GM18505 (cell line): Measurements from ENCODE around the gene CLEC4F.

Source experiments
- ATAC-seq: cut with Tn5 transposase; IDR thresholded peaks from one replicate; pipeline ENCODE4 v1.9.1; 2021; ENCODE audit not compliant: unreplicated experiment
- POLR2A ChIP-seq: IDR thresholded peaks from 4 replicates; pipeline ENCODE4 v1.6.1; 2011; ENCODE audit warnings: borderline replicate concordance; ENCODE audit not compliant: insufficient read depth, insufficient read length; ENCODE audit errors: extremely low read depth

CLEC4F gene

DNA sequence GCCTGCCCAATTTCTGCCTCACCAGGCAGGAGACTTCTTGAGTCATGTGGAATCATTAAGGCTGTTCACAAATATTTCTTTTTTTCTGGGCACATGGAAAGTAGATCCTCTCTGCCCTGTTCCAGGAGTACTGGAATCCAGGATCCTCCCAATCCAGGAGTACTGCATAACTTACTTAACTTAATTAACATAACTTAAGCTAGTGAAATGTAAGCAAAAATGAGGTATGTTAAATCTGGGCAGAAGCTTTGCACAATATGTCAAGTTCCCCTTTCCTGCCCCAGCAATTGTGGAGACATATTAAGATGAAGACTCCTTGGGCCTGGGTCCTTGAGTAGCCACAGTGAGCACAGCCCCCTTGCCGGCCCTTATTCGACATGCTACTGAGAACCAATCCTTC, 12.0 kb upstream of the CLEC4F start:
- ATAC-seq = no peak

DNA sequence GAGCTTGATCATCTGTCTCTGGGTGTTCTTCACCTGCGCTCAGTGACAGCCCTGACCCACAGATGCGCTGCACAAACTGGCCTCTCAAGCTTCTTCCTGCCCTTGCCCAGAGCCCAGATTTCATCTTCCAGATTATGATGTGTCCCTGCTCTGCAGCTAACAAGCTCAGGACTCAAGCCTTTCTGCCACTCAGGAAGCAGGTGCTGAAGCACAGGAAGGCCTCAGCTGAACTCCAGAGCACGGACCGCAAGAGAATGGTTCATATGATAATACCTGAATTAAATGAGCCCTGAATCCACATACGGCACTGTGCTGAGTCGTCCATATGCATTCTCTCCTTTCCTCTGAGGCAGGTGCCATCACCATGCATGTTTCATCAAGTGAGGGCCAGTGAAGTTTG, 11.5 kb upstream of the CLEC4F start:
- no peak for TF ChIP-seq POLR2A
- no peak for ATAC-seq

More for the DNA sequence above, 12.0 kb upstream of the CLEC4F start:
- TF ChIP-seq POLR2A = no peak

DNA sequence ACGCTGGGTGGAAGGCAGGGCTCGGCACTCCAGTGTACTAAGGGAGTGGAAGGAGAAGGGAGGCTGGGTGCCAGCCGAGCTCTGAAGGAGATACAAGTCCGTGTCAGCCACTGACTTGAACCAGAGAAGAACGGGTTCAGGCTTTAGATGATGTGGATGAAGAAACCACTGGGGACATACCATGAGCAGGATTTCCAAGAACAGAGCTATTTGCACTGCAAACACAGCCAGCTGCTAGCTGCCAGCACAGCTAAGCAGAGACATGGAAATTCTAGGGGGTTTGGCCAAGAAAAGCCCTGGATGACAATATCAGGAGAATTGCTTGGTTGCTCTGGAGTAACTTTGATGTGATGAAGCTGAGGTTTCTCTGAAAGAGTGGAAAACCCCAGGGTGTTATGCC, 10.0 kb upstream of the CLEC4F start:
- no peak for TF ChIP-seq POLR2A
- no peak for ATAC-seq

DNA sequence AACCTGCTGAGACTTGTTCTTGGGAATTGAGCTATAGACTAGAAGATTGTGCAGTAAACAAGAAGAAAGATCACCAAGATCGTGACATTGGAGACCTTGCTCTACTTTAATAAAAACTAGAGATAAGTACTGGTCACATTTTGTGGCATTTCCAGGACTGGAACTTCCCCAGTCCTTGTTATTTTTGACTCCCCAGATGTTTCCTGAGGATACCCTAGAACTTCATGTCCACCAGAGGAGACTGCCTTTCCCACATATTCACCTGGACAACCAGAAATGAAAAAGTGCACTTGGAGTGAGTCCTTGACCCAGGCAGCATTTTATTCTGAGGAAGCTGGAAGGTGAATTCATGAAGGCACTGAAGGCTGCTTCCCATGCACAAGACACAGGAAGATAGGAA, 9.5 kb upstream of the CLEC4F start:
- TF ChIP-seq POLR2A = no peak
- ATAC-seq = no peak

DNA sequence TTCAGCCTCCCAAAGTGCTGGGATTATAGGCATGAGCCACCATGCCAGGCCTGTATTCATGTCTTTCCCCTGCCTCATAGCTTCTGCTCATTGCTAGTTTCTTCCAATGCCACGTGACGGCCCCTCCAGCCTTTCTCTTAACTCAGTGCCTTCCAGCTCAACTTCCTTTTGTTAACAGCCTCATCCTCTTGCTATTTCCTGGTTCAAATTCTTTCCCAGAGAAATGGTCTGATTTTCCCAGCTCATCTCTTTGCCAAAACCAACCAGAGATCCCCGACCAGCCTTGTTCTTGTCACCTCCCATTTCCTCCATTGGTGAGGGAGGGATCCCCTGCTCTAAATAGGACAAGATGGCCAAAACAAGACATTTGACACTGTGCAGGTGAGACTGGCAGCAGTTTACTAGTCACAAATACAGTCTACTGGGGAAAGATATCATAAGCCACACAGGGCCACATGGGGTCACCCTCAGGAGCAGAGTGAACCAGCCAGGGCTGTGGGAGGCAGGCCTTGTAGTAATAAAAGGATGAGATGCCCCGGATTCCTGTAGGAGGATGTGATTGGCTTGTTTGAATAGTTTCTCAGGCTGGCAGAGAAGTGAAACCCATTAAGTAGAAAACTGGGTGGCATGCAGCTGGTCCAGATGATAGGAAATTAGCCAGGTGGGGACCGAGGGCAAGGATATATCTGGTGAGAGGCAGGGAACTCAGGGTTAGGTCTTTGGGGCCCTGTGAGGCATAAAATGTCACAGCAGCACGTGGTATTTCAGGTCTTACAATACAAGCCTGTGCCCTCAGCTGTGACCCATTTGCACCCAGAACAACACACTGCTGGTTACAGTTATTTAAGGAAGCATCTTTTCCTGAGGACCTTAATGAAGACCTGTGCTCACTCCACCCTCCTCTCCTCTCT, 8.8 kb upstream of the CLEC4F start:
- no peak for TF ChIP-seq POLR2A
- ATAC-seq = no peak

DNA sequence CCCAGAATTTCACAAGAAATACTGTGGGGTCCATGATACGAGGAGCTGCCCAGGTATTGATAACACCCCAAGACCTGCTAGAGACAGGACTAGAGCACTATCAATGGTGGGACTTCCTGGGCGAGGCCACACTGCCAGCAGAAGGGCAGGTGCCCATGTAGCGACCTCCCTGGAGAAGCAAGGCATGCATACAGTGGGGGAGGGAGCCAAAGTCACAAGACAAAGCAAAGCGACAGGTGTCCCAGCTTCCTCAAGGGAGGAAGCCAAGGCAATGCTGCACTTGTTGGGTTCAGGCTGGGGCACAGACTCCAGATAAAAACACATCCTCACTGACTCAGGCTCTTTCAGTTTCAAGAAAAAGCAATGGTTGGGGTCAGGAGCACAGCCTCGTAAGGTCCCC, 7.7 kb upstream of the CLEC4F start:
- no peak for TF ChIP-seq POLR2A
- no peak for ATAC-seq

DNA sequence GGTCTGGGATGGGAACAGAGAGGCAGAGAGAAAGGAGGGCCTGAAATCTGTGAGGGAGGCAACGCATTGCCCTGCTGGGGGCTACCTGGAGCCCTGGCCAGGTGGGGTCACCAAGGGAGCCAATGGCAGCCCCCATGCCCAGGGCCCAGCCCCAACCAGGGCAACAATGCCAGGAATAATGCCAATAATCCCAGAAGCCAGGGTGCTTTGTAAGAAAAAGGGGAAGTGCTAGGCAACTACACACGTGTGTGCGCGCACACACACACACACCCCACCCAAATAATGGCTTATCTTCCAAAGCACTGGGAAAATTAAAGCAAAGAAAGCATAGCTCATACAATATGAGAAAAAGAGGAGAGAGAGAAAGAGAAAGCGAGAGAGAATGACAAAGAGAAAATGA, 7.0 kb upstream of the CLEC4F start:
- ATAC-seq = no peak
- TF ChIP-seq POLR2A = no peak

DNA sequence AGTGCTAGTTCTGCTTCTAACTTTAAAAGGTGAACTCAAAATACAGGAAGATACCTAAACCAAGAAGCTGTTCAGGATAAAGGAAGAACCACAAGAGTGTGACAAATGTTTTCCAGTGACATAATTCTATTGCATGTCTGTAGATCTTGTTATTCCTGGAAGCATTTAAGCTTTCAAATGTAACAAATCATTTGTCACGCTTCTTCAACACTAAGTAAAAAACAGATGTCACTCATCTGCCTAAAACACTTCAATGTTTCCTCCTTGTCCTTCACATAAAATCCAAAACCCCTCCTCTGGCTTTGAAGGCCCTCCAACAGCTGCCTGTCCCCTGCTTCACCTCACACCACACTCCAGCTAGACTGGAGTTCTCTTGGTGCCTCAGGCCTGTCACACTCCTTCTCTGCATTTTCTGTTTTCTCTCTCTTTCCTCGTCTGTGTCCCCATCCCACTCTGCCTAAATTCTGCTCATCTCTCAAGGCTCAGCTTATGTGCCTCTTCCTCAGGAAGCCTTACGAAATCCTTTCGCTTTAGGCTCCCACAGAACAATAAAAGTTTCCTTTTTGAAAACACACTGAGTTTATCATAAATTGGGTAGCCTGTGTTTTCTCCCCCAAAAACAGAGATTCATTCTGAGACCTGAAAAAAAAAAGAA, 6.4 kb upstream of the CLEC4F start:
- no peak for ATAC-seq
- no peak for TF ChIP-seq POLR2A

DNA sequence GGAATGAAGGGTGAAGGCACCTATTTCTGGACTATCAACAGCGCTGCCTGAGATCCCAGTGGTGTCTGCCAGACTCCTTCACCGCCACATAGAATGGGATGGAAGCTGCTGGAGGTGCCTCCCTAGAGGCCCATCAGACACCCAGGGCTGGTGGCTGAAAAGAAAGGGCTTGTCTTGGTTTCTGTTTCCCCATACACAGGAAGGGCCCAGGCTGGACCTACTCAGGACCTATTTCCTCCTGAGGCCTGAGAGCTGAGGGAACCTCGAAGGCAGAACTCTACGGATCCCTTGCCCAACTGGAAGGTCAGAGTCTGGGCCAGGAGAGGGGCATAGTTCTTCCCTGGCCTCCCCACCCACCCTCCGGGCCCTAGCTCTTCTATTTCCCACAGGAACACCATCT, 2.9 kb upstream of the CLEC4F start:
- TF ChIP-seq POLR2A = no peak
- ATAC-seq = no peak

DNA sequence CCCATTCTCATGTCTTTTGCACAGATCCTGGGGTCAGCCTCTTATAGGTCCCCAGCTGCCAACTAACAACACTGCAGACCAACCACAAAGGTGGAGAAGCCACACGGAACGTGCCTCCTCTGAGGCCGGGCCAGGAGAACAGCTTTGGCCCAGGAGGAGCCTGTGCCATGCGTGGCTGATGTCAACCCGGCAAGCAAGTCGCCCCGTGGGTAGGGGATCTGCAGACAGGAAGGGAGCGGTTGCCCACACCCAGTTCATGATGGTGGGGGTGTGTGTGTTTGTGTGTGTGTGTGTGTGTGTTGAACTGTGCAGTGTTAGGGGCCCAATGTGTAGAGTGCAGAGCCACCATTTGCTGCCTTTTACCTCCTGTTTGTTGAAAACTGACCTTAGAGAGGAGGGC, 2.4 kb upstream of the CLEC4F start:
- no peak for ATAC-seq
- no peak for TF ChIP-seq POLR2A

DNA sequence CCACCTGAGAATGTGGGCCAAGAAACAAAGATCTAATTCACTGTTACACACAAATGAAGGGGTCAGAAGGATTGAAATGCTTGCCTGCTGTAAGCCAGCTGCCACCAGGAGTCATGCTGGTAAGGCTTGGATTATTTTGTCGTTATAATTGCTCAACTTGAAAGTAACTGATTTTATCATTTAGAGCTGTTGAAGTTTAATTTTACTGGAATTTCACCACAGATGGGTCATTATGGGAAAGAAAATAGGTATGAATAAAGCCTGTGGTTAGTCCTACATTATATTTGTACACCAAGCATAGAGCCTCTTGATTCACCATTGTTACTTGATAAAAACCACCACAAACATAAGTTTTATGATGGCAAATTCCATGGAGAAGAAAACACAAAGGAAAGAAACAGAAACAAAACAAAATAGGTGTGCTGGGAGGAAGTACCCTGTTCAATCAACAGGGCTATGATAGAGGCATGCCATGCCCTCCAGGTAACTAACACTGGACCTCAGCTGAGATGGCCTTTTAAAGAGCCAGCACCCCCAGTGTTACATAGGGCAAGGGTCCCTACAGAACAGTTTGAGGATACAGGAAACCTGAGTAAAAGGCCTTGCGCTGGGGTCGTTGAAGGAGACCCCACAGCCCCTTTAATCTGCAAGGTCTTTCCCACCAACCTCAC, 3.0 kb downstream of the CLEC4F start:
- no peak for TF ChIP-seq POLR2A

DNA sequence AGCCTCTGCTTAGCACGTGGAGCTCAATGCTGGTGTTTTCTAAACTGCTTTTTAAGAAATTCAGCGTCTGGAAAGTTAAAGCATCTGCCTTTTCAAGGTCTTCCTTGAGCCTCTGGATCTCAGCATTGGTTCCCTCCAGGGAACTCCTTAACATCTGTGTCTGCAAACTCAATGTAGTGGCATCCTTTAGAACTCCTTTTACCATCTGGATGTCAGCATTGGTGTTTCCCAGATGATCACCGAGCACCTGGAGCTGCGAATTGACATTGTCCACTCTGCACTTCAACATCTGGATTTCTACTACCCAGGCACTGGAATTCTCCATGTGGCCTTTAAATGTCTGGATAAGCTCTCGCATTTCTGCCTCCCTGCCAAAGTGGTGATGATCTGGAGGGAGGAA, 3.7 kb downstream of the CLEC4F start:
- no peak for ATAC-seq
- TF ChIP-seq POLR2A = no peak

More for the DNA sequence above, 3.0 kb downstream of the CLEC4F start:
- no peak for ATAC-seq
